ENCODE measurements around the gene TRIO. TPM values are rescaled to one million over a fixed set of nuclear protein-coding genes. Genes with fewer than 3 reads are reported as not detected.

TRIO gene
- 55.8 and 116 TPM in 2 replicates for total RNA-seq (2014; rRNA removed; shearing (Covaris generic))

- peak; percentile 92 for DNase-seq (ENCODE audit: low read depth)
Measured at GRCh38 chr5:14142827-14143545, at the start of gene TRIO. TSS of gene TRIO (plus strand) at chr5:14143342. CDS start at chr5:14143726, 384 bp downstream.

- peak; percentile 55 for DNase-seq (ENCODE audit: low read depth)
Measured at GRCh38 chr5:14097380-14097779, 45.8 kb upstream of the TRIO start.

GRCh38 chr5:14097998-14098471 lies 45.1 kb upstream of the TRIO start:
- peak; percentile 70 for DNase-seq (ENCODE audit: low read depth)

GRCh38 chr5:14100281-14100680 lies 42.9 kb upstream of the TRIO start:
- DNase-seq (ENCODE audit: low read depth), result no peak

GRCh38 chr5:14101922-14102321 lies 41.2 kb upstream of the TRIO start:
- peak; percentile 49 for DNase-seq (ENCODE audit: low read depth)

- no peak for DNase-seq (ENCODE audit: low read depth)
Measured at GRCh38 chr5:14102666-14103065, 40.5 kb upstream of the TRIO start.

GRCh38 chr5:14105718-14106410 lies 37.3 kb upstream of the TRIO start:
- peak; percentile 99 for DNase-seq (ENCODE audit: low read depth)

- DNase-seq (ENCODE audit: low read depth), result no peak
Measured at GRCh38 chr5:14107536-14107935, 35.6 kb upstream of the TRIO start.

- DNase-seq (ENCODE audit: low read depth), result peak; percentile 92
Measured at GRCh38 chr5:14108170-14108996, 34.8 kb upstream of the TRIO start.

- peak; percentile 84 for DNase-seq (ENCODE audit: low read depth)
Measured at GRCh38 chr5:14109041-14109747, 33.9 kb upstream of the TRIO start.

GRCh38 chr5:14109771-14110170 lies 33.4 kb upstream of the TRIO start:
- peak; percentile 23 for DNase-seq (ENCODE audit: low read depth)

GRCh38 chr5:14110196-14110595 lies 32.9 kb upstream of the TRIO start:
- no peak for DNase-seq (ENCODE audit: low read depth)

- DNase-seq (ENCODE audit: low read depth), result peak; percentile 69
Measured at GRCh38 chr5:14110680-14111079, 32.5 kb upstream of the TRIO start.

- DNase-seq (ENCODE audit: low read depth), result no peak
Measured at GRCh38 chr5:14112998-14113652, 30.0 kb upstream of the TRIO start.

- DNase-seq (ENCODE audit: low read depth), result peak; percentile 76
Measured at GRCh38 chr5:14114615-14115251, 28.4 kb upstream of the TRIO start.

GRCh38 chr5:14115323-14115895 lies 27.7 kb upstream of the TRIO start:
- peak; percentile 40 for DNase-seq (ENCODE audit: low read depth)

- no peak for DNase-seq (ENCODE audit: low read depth)
Measured at GRCh38 chr5:14118551-14119320, 24.4 kb upstream of the TRIO start.

GRCh38 chr5:14120176-14120575 lies 23.0 kb upstream of the TRIO start:
- no peak for DNase-seq (ENCODE audit: low read depth)

- no peak for DNase-seq (ENCODE audit: low read depth)
Measured at GRCh38 chr5:14121552-14121951, 21.6 kb upstream of the TRIO start.
